Measurements from ENCODE around the gene CR2. TPM values are rescaled to one million over a fixed set of nuclear protein-coding genes. Genes with fewer than 3 reads are reported as not detected.

The CR2 gene
- not detected for total RNA-seq

GRCh38 chr1:207454046-207454964 lies at the start of gene CR2:
Gene CR2 (plus strand): TSS chr1:207454328. CDS start chr1:207454419, 91 bp downstream.
- H3K27me3 Mint-ChIP-seq: peaks cover 50% of the 10 kb centered on the region
- peaks cover 10% of the 10 kb centered on the region for H3K4me1 Mint-ChIP-seq
- ChIA-PET POLR2A (interaction anchor here (0.6 kb wide), 1 partner anchor 790 kb away, joined by 3 read pairs; no protein-coding TSS in a partner anchor), CTCF (interaction anchor here (1.0 to 1.3 kb wide), 2 partner anchors 9 to 17 kb away, joined by 4 read pairs; no protein-coding TSS in a partner anchor)
- H3K36me3 Mint-ChIP-seq (ENCODE audit: low read depth): no peaks in the 10 kb centered on the region
- DNase-seq: peak; percentile 21
- H3K9me3 Mint-ChIP-seq: no peaks in the 10 kb centered on the region
- peak within 1 kb of the TSS; percentile 31 for H3K4me3 Mint-ChIP-seq
- no peak within 1 kb of the TSS for H3K27ac Mint-ChIP-seq

- Mint-ChIP-seq H3K27me3 (peaks cover 2% of the 10 kb centered on the region), H3K9me3 (peaks cover 13% of the 10 kb centered on the region), H3K4me3 (no peak overlapping the region), H3K27ac (no peak overlapping the region), H3K4me1 (peaks cover 10% of the 10 kb centered on the region), H3K36me3 (ENCODE audit: low read depth) (peaks cover 6% of the 10 kb centered on the region)
- POLR2A ChIA-PET: interaction anchor here (0.7 kb wide), 1 partner anchor 10 kb away, joined by 8 read pairs; no protein-coding TSS in a partner anchor
- CTCF ChIA-PET: interaction anchor here (0.6 to 2.1 kb wide), 8 partner anchors 8 to 814 kb away, joined by 3 to 11 read pairs (median 3); no protein-coding TSS in a partner anchor
- DNase-seq: no peak
Observed at GRCh38 chr1:207404849-207405525, 49.1 kb upstream of the CR2 start.

GRCh38 chr1:207405814-207406213 lies 48.3 kb upstream of the CR2 start:
- H3K4me1 Mint-ChIP-seq: peaks cover 10% of the 10 kb centered on the region
- ChIA-PET POLR2A (no interaction called here), CTCF (interaction anchor here (0.8 to 2.1 kb wide), 2 partner anchors 9 to 322 kb away, joined by 3 to 11 read pairs; no protein-coding TSS in a partner anchor)
- peaks cover 2% of the 10 kb centered on the region for H3K36me3 Mint-ChIP-seq (ENCODE audit: low read depth)
- no peak overlapping the region for H3K27ac Mint-ChIP-seq
- peaks cover 2% of the 10 kb centered on the region for H3K27me3 Mint-ChIP-seq
- H3K9me3 Mint-ChIP-seq: peaks cover 14% of the 10 kb centered on the region
- no peak for DNase-seq
- no peak overlapping the region for H3K4me3 Mint-ChIP-seq

GRCh38 chr1:207407655-207408260 lies 46.4 kb upstream of the CR2 start:
- Mint-ChIP-seq H3K36me3 (ENCODE audit: low read depth) (no peaks in the 10 kb centered on the region), H3K4me1 (peaks cover 22% of the 10 kb centered on the region), H3K27me3 (peaks cover 2% of the 10 kb centered on the region), H3K27ac (no peak overlapping the region), H3K4me3 (no peak overlapping the region), H3K9me3 (peaks cover 7% of the 10 kb centered on the region)
- POLR2A ChIA-PET: no interaction called here
- CTCF ChIA-PET: interaction anchor here (0.8 kb wide), 1 partner anchor 86 kb away, joined by 3 read pairs; the partner anchor contains the start of gene CD55
- no peak for DNase-seq

GRCh38 chr1:207412845-207413244 lies 41.3 kb upstream of the CR2 start:
- H3K9me3 Mint-ChIP-seq: peaks cover 7% of the 10 kb centered on the region
- H3K4me1 Mint-ChIP-seq: peaks cover 33% of the 10 kb centered on the region
- no peak overlapping the region for H3K4me3 Mint-ChIP-seq
- no peaks in the 10 kb centered on the region for H3K27me3 Mint-ChIP-seq
- no peaks in the 10 kb centered on the region for H3K36me3 Mint-ChIP-seq (ENCODE audit: low read depth)
- H3K27ac Mint-ChIP-seq: no peak overlapping the region
- POLR2A ChIA-PET: no interaction called here
- no peak for DNase-seq
- CTCF ChIA-PET: interaction anchor here (0.9 to 1.3 kb wide), 2 partner anchors 8 to 23 kb away, joined by 3 to 5 read pairs; no protein-coding TSS in a partner anchor

GRCh38 chr1:207414606-207415108 lies 39.5 kb upstream of the CR2 start:
- Mint-ChIP-seq H3K9me3 (peaks cover 9% of the 10 kb centered on the region), H3K4me3 (no peak overlapping the region), H3K27ac (peak overlapping the region; percentile 63), H3K36me3 (ENCODE audit: low read depth) (no peaks in the 10 kb centered on the region), H3K4me1 (peaks cover 30% of the 10 kb centered on the region), H3K27me3 (peaks cover 4% of the 10 kb centered on the region)
- POLR2A ChIA-PET: interaction anchor here (0.5 kb wide), 1 partner anchor 9 kb away, joined by 8 read pairs; no protein-coding TSS in a partner anchor
- CTCF ChIA-PET: no interaction called here
- DNase-seq: peak; percentile 44

GRCh38 chr1:207417076-207417475 lies 37.1 kb upstream of the CR2 start:
- CTCF ChIA-PET: no interaction called here
- Mint-ChIP-seq H3K4me1 (peaks cover 23% of the 10 kb centered on the region), H3K4me3 (no peak overlapping the region), H3K27ac (no peak overlapping the region), H3K36me3 (ENCODE audit: low read depth) (no peaks in the 10 kb centered on the region), H3K9me3 (peaks cover 7% of the 10 kb centered on the region), H3K27me3 (peaks cover 4% of the 10 kb centered on the region)
- DNase-seq: no peak
- POLR2A ChIA-PET: interaction anchor here (0.6 kb wide), 1 partner anchor 210 kb away, joined by 3 read pairs; no protein-coding TSS in a partner anchor

GRCh38 chr1:207418351-207418750 lies 35.8 kb upstream of the CR2 start:
- Mint-ChIP-seq H3K27me3 (peaks cover 4% of the 10 kb centered on the region), H3K4me3 (no peak overlapping the region), H3K27ac (no peak overlapping the region), H3K4me1 (peaks cover 13% of the 10 kb centered on the region), H3K9me3 (peaks cover 7% of the 10 kb centered on the region), H3K36me3 (ENCODE audit: low read depth) (no peaks in the 10 kb centered on the region)
- no peak for DNase-seq
- ChIA-PET POLR2A (no interaction called here), CTCF (interaction anchor here (0.5 kb wide), 1 partner anchor 198 kb away, joined by 3 read pairs; no protein-coding TSS in a partner anchor)

- CTCF ChIA-PET: no interaction called here
- H3K4me3 Mint-ChIP-seq: no peak overlapping the region
- POLR2A ChIA-PET: no interaction called here
- H3K27me3 Mint-ChIP-seq: peaks cover 4% of the 10 kb centered on the region
- H3K36me3 Mint-ChIP-seq (ENCODE audit: low read depth): no peaks in the 10 kb centered on the region
- no peak for DNase-seq
- no peak overlapping the region for H3K27ac Mint-ChIP-seq
- H3K4me1 Mint-ChIP-seq: peaks cover under 1% of the 10 kb centered on the region
- H3K9me3 Mint-ChIP-seq: peaks cover 7% of the 10 kb centered on the region
Observed at GRCh38 chr1:207420109-207420508, 34.0 kb upstream of the CR2 start.

GRCh38 chr1:207421078-207421477 lies 33.0 kb upstream of the CR2 start:
- ChIA-PET CTCF (no interaction called here), POLR2A (no interaction called here)
- Mint-ChIP-seq H3K27ac (no peak overlapping the region), H3K27me3 (peaks cover 4% of the 10 kb centered on the region), H3K4me3 (no peak overlapping the region), H3K36me3 (ENCODE audit: low read depth) (no peaks in the 10 kb centered on the region), H3K9me3 (peaks cover 7% of the 10 kb centered on the region), H3K4me1 (no peaks in the 10 kb centered on the region)
- no peak for DNase-seq

- ChIA-PET CTCF (no interaction called here), POLR2A (no interaction called here)
- Mint-ChIP-seq H3K4me3 (no peak overlapping the region), H3K27me3 (peaks cover 9% of the 10 kb centered on the region), H3K4me1 (no peaks in the 10 kb centered on the region), H3K9me3 (peaks cover 7% of the 10 kb centered on the region), H3K36me3 (ENCODE audit: low read depth) (no peaks in the 10 kb centered on the region), H3K27ac (no peak overlapping the region)
- no peak for DNase-seq
Observed at GRCh38 chr1:207423560-207424292, 30.4 kb upstream of the CR2 start.

- ChIA-PET CTCF (no interaction called here), POLR2A (no interaction called here)
- Mint-ChIP-seq H3K27ac (no peak overlapping the region), H3K9me3 (peaks cover 5% of the 10 kb centered on the region), H3K4me1 (no peaks in the 10 kb centered on the region), H3K27me3 (peaks cover 15% of the 10 kb centered on the region), H3K4me3 (no peak overlapping the region), H3K36me3 (ENCODE audit: low read depth) (no peaks in the 10 kb centered on the region)
- no peak for DNase-seq
Observed at GRCh38 chr1:207424570-207425131, 29.5 kb upstream of the CR2 start.
